Kidney (tissue), 14 donors: ENCODE measurements around the gene CCDC88C. TPM values are rescaled to one million over a fixed set of nuclear protein-coding genes. Genes with fewer than 3 reads are reported as not detected.

Experiments used
- DNase-seq, 5 donors: peaks; one replicate each; pipeline ENCODE4 v3.0.0-alpha.2; 2013 to 2020
- FAIRE-seq: peaks from 2 replicates; lab custom pipeline; 2012; peaks lifted over from hg19 to GRCh38; lab: Jason Lieb, UNC
- H3K27ac ChIP-seq, 2 donors: one replicate each; pipeline ENCODE4 v1.7.0; 2013; ENCODE audit warnings: low read depth in 2 of 2, low read length in 2 of 2, inconsistent platforms in 1 of 2
- H3K27me3 ChIP-seq: one replicate; pipeline ENCODE4 v1.7.1; 2013; ENCODE audit warnings: low read length, inconsistent platforms; ENCODE audit not compliant: control insufficient read depth, insufficient read depth
- H3K36me3 ChIP-seq, 3 donors: one replicate each; pipeline versions ENCODE4 v1.7.0 to v1.7.1; 2013; ENCODE audit warnings: low read length in 3 of 3, control low read depth in 1 of 3, inconsistent platforms in 1 of 3; ENCODE audit not compliant: insufficient read depth in 3 of 3, control insufficient read depth in 2 of 3
- H3K4me1 ChIP-seq, 3 donors: one replicate each; pipeline versions ENCODE4 v1.7.0 to v1.7.1; 2013; ENCODE audit warnings: low read length in 3 of 3, inconsistent platforms in 1 of 3, low read depth in 1 of 3; ENCODE audit not compliant: control insufficient read depth in 2 of 3, insufficient read depth in 2 of 3
- H3K4me3 ChIP-seq, 3 donors: one replicate each; pipeline versions ENCODE4 v1.7.0 to v1.8.1; 2013; ENCODE audit warnings: low read length in 3 of 3, control low read depth in 1 of 3, inconsistent platforms in 1 of 3
- H3K9ac ChIP-seq, 3 donors: one replicate each; pipeline versions ENCODE4 v1.7.0 to v1.7.1; 2013; ENCODE audit warnings: low read length in 3 of 3, control low read depth in 1 of 3, inconsistent platforms in 1 of 3
- H3K9me3 ChIP-seq, 3 donors: one replicate each; pipeline versions ENCODE4 v1.7.0 to v1.7.1; 2013; ENCODE audit warnings: low read length in 3 of 3, control low read depth in 1 of 3, inconsistent platforms in 1 of 3; ENCODE audit not compliant: control insufficient read depth in 2 of 3, insufficient read depth in 1 of 3
- intact Hi-C: fragments of 100-400 bp; cut with DNase I; formaldehyde crosslinking; loops from one replicate; pipeline ENCODE4 v1.11.1; 2022
- polyA plus RNA-seq: library from polyadenylated mRNA; stranded (reverse); fragments of 350-450 nt; fragmentation: Illumina TruSeq; extraction: RNeasy Lipid Tissue Mini Kit (QIAGEN cat#74804); gene quantifications from one replicate; pipeline ENCODE4 v1.2.3, GENCODE V29; 2014; ENCODE audit warnings: low read depth, low replicate concordance; ENCODE audit not compliant: insufficient read depth
- total RNA-seq: library from RNA; stranded (reverse); fragmentation: NEBNext Ultra II Directional; extraction: Animal tissue kit (Norgen Biotek cat#: 25700); gene quantifications from one replicate; pipeline ENCODE4 v1.2.1, GENCODE V29; 2021
- TF ChIP-seq, protein P1 (sequence below): IDR thresholded peaks from 3 replicates; pipeline ENCODE4 v1.5.1; 2012; ENCODE audit warnings: mild to moderate bottlenecking, moderate library complexity, borderline replicate concordance; ENCODE audit not compliant: insufficient read depth; ENCODE audit errors: extremely low read depth
- donor health status: control.
- donor health status: control.
- donor health status: control.
- donor health status: control.
- donor health status: control.
- donor health status: DM: yes; HTN: yes; CAD: no.
- donor health status: Normal renal cell carcinoma (clear cell type).

The CCDC88C gene
- total and polyA plus RNA-seq, 2 donors from 2014 or later = 6.6 to 32.8 TPM

DNA sequence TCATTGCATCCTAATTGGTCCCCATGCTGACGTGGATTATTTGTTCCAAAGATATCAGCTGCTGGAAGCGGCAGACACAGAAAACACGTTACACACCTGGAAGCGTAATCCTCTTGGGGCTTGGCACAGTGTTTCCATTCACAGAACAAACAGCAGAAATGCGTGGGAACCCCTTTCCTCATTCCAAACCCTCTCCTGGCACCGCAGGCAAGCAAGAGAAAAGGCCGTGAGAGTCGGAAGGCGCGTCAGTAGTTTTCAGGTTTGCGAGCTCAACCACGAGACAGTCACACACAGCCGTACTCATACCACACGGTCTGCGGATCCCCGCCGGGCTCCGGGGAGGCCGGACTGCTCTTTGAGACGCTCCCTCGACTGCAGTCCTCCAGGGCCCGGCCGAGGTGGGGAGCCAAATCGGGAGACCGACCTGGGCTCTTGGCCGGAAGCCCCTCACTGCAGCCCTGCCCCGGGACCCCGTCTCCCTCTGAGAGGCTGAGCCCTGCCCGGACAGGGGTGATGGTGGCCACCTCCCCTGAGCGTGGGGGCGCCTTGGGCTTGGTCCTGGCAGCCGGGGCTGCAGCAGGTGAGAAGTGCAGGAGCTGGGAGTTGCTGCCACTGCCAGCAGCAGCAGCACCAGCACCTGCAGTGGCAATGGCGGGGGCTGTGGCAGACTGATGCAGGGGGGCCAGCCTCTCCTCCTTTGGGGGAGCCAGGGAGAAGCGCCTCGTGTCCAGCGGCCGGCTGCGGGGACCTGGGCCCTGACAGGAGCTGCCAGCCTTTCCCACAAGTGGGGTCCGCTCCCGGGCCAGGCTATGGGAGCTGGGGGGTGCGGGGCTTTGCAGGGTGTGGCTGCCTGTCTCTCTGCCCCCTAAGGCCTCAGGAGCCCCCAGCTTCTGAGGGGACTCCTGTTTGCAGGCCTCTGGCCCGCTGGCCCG lies 145.0 kb downstream of the CCDC88C start:
- H3K9me3 ChIP-seq = no peaks in the 10 kb centered on the region
- H3K27me3 ChIP-seq = no peaks in the 10 kb centered on the region
- H3K27ac ChIP-seq = no peak overlapping the region
- peaks cover 0 to 9% (median 5%) of the 10 kb centered on the region in 3 donors for H3K4me1 ChIP-seq
- DNase-seq (peak in 1 of 5 donors; percentile 72), FAIRE-seq (no peak)
- H3K36me3 ChIP-seq = no peaks in the 10 kb centered on the region
- H3K9ac ChIP-seq = no peak overlapping the region
- H3K4me3 ChIP-seq = no peak overlapping the region
- intact Hi-C loops = loop anchor here (5.0 kb wide), 1 partner anchor 95 kb away; no protein-coding TSS in a partner anchor
- TF ChIP-seq, protein P1, sequence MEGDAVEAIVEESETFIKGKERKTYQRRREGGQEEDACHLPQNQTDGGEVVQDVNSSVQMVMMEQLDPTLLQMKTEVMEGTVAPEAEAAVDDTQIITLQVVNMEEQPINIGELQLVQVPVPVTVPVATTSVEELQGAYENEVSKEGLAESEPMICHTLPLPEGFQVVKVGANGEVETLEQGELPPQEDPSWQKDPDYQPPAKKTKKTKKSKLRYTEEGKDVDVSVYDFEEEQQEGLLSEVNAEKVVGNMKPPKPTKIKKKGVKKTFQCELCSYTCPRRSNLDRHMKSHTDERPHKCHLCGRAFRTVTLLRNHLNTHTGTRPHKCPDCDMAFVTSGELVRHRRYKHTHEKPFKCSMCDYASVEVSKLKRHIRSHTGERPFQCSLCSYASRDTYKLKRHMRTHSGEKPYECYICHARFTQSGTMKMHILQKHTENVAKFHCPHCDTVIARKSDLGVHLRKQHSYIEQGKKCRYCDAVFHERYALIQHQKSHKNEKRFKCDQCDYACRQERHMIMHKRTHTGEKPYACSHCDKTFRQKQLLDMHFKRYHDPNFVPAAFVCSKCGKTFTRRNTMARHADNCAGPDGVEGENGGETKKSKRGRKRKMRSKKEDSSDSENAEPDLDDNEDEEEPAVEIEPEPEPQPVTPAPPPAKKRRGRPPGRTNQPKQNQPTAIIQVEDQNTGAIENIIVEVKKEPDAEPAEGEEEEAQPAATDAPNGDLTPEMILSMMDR = no peak

GRCh38 chr14:91271639-91272038 lies 146.0 kb downstream of the CCDC88C start:
- H3K9me3 ChIP-seq = no peaks in the 10 kb centered on the region
- FAIRE-seq = no peak
- no peak overlapping the region for H3K9ac ChIP-seq
- TF ChIP-seq, protein P1 = no peak
- H3K27me3 ChIP-seq = no peaks in the 10 kb centered on the region
- intact Hi-C loops = loop anchor here (5.0 kb wide), 1 partner anchor 94 kb away; no protein-coding TSS in a partner anchor
- DNase-seq = no peak
- H3K4me3 ChIP-seq = no peak overlapping the region
- no peaks in the 10 kb centered on the region for H3K36me3 ChIP-seq
- peaks cover 0 to 9% (median 5%) of the 10 kb centered on the region in 3 donors for H3K4me1 ChIP-seq
- H3K27ac ChIP-seq = no peak overlapping the region

DNA sequence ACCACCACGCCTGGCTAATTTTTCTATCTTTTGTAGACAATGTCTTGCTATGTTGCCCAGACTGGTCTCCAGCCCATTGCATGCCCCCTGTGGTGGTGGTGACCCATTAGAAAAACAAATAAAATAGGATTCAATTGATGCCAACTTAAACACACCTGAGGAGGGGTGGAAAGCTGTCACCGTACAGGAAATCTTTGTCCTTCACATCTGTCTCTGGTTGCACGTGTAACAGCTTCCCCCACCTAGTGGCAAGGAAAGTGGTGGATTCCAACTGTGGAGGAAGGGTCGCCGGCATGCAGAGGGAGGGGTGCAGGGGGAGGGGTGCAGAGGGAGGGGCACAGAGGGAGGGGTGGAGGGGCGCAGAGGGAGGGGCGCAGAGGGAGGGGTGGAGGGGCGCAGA lies 147.0 kb downstream of the CCDC88C start:
- no peaks in the 10 kb centered on the region for H3K27me3 ChIP-seq
- no peak overlapping the region for H3K27ac ChIP-seq
- no peaks in the 10 kb centered on the region for H3K36me3 ChIP-seq
- no peak for FAIRE-seq
- no peaks in the 10 kb centered on the region for H3K9me3 ChIP-seq
- H3K4me3 ChIP-seq = no peak overlapping the region
- TF ChIP-seq, protein P1 = no peak
- no peak for DNase-seq
- H3K4me1 ChIP-seq = peaks cover 0 to 9% (median 5%) of the 10 kb centered on the region in 3 donors
- intact Hi-C loops = loop anchor here (5.0 kb wide), 1 partner anchor 93 kb away; no protein-coding TSS in a partner anchor
- no peak overlapping the region for H3K9ac ChIP-seq
